Left ventricle myocardium inferior (tissue), 1 donor: ENCODE data around the gene DUSP2. TPM values are rescaled to one million over a fixed set of nuclear protein-coding genes. Genes with fewer than 3 reads are reported as not detected.

Source experiments
- DNase-seq: peaks from one replicate; pipeline ENCODE4 v3.0.0-alpha.2; 2020
- H3K27ac ChIP-seq: fragments of 200-600 bp; replicated peaks from 2 replicates; pipeline ENCODE4 v1.8.0; 2021
- H3K27me3 ChIP-seq: fragments of 200-600 bp; 2 replicates; pipeline ENCODE4 v1.8.0; 2021; ENCODE audit warnings: low read depth
- H3K36me3 ChIP-seq: fragments of 200-600 bp; 2 replicates; pipeline ENCODE4 v1.8.0; 2021
- H3K4me1 ChIP-seq: fragments of 200-600 bp; 2 replicates; pipeline ENCODE4 v1.8.0; 2021
- H3K4me3 ChIP-seq: fragments of 200-600 bp; 2 replicates; pipeline ENCODE4 v1.8.0; 2021; ENCODE audit warnings: mild to moderate bottlenecking, moderate library complexity
- H3K9me3 ChIP-seq: fragments of 200-600 bp; replicated peaks from 2 replicates; pipeline ENCODE4 v1.8.0; 2021
- intact Hi-C: fragments of 100-400 bp; cut with micrococcal nuclease; formaldehyde crosslinking; loops from one replicate; pipeline ENCODE4 v1.11.0; 2022
- total RNA-seq: library from RNA; stranded (reverse); fragmentation: NEBNext Ultra II Directional; extraction: Animal tissue kit (Norgen Biotek cat#: 25700); gene quantifications from one replicate; pipeline ENCODE4 v1.2.1, GENCODE V29; 2021
- TF ChIP-seq, protein P1 (sequence below): fragments of 200-600 bp; IDR thresholded peaks from 2 replicates; pipeline ENCODE4 v1.8.0; 2021; ENCODE audit warnings: antibody characterized with exemption, mild to moderate bottlenecking, borderline replicate concordance
- donor health status: DM: no; HTN: yes; CAD: no; lungs with severe emphysema.

Gene DUSP2
- total RNA-seq, 1 donor from 2014 or later, result 0.82 TPM

DNA sequence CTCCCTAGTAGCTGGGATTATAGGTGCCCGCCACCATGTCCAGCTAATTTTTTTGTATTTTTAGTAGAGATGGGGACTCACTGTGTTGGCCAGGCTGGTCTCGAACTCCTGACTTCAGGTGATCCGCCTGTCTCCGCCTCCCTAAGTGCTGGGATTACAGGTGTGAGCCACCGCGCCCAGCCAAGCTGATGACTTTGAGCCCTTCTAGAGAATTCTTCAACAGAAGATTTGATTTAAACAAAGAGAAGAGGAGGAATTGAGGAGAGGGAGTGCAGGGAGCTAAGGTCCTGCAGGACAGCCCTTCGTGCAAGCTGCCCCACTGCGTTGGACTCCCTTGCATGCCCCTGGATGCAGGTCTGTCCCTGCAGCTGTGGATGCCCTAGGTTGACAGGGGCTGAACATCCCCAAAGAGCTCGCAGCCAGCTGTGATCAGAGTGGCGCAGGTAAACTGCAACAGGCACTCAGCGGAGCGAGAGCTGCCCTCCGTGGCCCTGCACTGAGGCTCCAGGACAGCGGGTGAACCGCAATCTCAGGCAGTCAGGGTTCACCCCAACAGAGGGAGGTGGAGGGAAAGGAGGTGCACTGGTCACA, 42.5 kb downstream of the DUSP2 start:
- Histone ChIP-seq H3K27ac (peak overlapping the region; percentile 78), H3K4me3 (no peak overlapping the region), H3K9me3 (peaks cover 15% of the 10 kb centered on the region), H3K27me3 (no peaks in the 10 kb centered on the region), H3K36me3 (no peaks in the 10 kb centered on the region), H3K4me1 (peaks cover 74% of the 10 kb centered on the region)
- intact Hi-C loops, result no loop called here
- no peak for DNase-seq
- TF ChIP-seq, protein P1, sequence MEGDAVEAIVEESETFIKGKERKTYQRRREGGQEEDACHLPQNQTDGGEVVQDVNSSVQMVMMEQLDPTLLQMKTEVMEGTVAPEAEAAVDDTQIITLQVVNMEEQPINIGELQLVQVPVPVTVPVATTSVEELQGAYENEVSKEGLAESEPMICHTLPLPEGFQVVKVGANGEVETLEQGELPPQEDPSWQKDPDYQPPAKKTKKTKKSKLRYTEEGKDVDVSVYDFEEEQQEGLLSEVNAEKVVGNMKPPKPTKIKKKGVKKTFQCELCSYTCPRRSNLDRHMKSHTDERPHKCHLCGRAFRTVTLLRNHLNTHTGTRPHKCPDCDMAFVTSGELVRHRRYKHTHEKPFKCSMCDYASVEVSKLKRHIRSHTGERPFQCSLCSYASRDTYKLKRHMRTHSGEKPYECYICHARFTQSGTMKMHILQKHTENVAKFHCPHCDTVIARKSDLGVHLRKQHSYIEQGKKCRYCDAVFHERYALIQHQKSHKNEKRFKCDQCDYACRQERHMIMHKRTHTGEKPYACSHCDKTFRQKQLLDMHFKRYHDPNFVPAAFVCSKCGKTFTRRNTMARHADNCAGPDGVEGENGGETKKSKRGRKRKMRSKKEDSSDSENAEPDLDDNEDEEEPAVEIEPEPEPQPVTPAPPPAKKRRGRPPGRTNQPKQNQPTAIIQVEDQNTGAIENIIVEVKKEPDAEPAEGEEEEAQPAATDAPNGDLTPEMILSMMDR, result no peak

DNA sequence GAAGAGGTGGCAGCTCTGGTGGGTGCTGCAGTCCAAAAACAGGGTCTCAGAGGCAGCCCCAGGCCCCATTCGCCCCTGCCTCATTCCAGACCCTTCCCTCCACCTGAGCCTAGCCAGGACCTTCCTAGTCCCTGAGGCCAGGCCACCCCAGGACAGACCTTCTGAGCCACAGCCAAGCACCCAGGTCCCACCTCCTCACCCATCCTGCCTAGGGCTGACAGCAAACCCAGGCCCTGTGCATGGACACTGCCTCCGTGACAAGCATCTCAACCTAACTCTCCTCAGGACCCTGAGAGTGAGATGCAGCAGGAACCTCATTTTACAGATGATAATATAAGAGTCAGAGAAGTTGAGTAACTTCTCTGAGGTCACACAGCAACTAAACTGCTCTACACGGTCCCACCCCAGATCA, 44.3 kb downstream of the DUSP2 start:
- peak overlapping the region; percentile 94 for H3K27ac ChIP-seq
- intact Hi-C loops, result no loop called here
- TF ChIP-seq, protein P1, result no peak
- no peaks in the 10 kb centered on the region for H3K36me3 ChIP-seq
- H3K4me3 ChIP-seq, result no peak overlapping the region
- peaks cover 13% of the 10 kb centered on the region for H3K9me3 ChIP-seq
- no peaks in the 10 kb centered on the region for H3K27me3 ChIP-seq
- DNase-seq, result no peak
- H3K4me1 ChIP-seq, result peaks cover 67% of the 10 kb centered on the region

DNA sequence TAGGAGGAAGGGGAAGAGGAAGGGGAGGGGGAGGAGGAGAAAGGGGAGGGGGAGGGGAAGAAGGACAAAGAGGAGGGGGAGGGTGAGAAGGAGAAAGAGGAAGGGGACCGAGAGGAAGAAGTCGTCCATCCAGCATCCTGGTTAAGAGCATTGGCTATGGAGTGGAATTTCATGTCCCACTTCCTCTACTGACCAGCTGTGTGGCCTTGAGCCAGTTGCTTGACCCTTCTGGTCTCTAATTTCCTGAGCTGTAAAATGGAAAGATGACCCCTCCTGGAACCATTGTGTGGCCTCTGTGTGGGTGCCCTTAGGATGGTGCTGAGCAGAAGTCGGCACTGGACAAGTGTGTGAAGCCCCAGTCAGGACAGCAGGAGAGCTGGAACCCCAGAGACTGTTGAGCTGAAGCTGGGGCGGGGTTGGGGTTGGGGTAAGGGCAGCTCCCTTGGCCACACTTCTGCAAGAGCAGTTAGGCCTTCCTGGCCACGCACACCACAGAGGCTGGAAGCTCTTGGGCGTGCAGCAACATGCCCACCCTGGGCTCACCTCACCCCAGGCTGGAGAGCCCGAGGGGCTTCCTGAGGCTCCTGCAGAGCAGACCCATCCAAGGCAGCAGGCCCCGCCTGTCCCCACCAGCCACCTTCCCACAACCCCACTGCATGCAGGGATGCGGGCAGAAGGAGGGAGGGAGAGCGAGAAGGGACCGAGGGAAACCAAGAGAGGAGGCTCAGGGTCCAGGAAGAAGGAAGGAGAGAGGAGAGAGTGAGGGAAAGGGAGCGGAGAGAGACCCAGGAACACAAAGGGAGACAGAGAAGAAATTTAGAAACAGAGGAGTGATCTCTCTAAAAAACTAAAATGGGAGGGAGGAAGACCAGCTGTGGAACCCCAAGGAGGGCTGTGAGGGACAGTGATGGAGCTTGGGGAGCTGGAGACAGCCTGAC, 45.1 kb downstream of the DUSP2 start:
- DNase-seq, result peak; percentile 18
- H3K4me1 ChIP-seq, result peaks cover 69% of the 10 kb centered on the region
- no peaks in the 10 kb centered on the region for H3K27me3 ChIP-seq
- no peaks in the 10 kb centered on the region for H3K36me3 ChIP-seq
- TF ChIP-seq, protein P1, result no peak
- no peak overlapping the region for H3K4me3 ChIP-seq
- H3K27ac ChIP-seq, result peak overlapping the region; percentile 94
- peaks cover 6% of the 10 kb centered on the region for H3K9me3 ChIP-seq
- intact Hi-C loops, result no loop called here

DNA sequence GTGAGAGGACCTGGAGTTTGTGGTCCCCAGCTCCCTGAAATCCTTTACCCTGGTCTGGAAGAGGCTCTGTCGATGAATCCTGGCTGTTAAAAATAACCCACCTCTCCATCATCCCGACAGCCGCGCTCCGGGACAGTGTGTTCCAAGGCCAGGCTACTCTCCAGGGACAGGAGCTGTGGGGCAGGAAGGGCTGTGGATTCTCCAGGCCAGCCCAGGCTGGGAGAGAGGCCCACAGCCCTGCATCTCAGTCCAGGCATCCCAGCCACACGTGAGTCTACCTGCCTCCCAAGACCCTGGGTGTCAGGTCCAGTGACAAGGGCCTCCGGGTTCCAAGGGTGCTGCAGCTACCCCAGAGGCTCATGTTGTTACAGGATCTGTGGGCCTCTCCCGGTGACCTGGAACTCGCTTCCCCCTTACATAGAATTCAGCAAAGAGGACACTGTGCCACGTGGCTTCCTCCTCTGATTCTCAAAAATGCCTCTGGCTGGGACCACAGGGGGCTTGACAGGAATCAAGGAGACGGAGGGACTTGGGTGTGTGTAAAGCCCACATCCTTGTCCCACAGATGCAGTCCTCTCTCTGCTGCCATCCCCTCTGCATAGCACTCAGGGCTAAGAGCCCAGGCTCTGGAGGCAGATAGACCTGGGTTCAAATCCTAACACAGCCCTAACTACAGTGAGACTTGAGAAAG, 46.2 kb downstream of the DUSP2 start:
- intact Hi-C loops, result no loop called here
- peak overlapping the region; percentile 94 for H3K27ac ChIP-seq
- peaks cover 67% of the 10 kb centered on the region for H3K4me1 ChIP-seq
- H3K9me3 ChIP-seq, result no peaks in the 10 kb centered on the region
- TF ChIP-seq, protein P1, result no peak
- no peaks in the 10 kb centered on the region for H3K27me3 ChIP-seq
- DNase-seq, result peak; percentile 82
- H3K4me3 ChIP-seq, result peak overlapping the region; percentile 27
- no peaks in the 10 kb centered on the region for H3K36me3 ChIP-seq

DNA sequence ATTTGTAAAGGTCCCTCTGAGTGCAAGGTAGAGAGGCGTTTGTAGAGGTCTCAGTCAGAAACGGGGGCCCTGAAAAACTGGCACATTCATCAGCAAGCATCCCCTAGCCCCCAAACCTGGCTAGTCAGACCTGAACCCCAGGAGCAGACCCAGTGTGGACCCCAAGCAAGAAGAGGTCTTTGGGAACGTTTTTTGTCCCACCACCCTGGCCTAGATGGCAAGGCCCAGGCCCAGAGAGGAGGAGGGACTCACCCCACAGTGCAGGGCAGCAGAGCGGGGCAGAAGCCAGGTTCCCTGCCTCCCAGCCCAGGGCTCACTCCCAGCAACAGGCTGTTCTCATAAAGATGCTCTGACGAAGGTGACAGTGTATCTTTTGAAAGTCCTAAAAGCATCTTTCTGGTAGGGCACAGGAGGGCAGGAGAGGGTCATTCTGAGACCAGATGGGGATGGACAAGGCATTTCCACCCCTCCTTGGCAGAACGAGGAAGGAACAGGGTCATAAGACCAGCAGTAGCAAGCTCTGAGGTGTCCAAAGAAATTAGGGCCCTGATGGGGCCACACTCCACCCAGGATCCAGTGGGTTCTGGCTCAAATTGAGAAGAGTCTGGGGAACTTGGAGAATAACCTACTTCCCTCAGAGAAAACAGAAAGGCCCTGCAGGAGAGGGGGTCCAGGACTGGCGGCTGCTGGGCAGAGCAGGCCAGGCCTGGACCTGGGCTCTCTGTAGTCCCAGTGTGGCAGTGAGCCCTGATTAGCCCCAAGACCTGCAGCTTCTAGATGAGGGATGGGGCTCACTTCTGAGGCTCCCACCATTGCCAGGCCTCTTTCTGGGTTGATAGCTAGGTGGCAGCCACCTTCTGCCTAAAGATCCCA, 47.1 kb downstream of the DUSP2 start:
- intact Hi-C loops, result no loop called here
- H3K4me1 ChIP-seq, result peaks cover 60% of the 10 kb centered on the region
- H3K27me3 ChIP-seq, result no peaks in the 10 kb centered on the region
- no peaks in the 10 kb centered on the region for H3K9me3 ChIP-seq
- TF ChIP-seq, protein P1, result no peak
- peak overlapping the region; percentile 94 for H3K27ac ChIP-seq
- DNase-seq, result peak; percentile 10
- no peaks in the 10 kb centered on the region for H3K36me3 ChIP-seq
- H3K4me3 ChIP-seq, result peak overlapping the region; percentile 27
